Measurements from ENCODE around the gene TPPP3.
A peak's percentile ranks its signal among the peaks of the same experiment; 100 is the strongest.

Gene TPPP3

DNA sequence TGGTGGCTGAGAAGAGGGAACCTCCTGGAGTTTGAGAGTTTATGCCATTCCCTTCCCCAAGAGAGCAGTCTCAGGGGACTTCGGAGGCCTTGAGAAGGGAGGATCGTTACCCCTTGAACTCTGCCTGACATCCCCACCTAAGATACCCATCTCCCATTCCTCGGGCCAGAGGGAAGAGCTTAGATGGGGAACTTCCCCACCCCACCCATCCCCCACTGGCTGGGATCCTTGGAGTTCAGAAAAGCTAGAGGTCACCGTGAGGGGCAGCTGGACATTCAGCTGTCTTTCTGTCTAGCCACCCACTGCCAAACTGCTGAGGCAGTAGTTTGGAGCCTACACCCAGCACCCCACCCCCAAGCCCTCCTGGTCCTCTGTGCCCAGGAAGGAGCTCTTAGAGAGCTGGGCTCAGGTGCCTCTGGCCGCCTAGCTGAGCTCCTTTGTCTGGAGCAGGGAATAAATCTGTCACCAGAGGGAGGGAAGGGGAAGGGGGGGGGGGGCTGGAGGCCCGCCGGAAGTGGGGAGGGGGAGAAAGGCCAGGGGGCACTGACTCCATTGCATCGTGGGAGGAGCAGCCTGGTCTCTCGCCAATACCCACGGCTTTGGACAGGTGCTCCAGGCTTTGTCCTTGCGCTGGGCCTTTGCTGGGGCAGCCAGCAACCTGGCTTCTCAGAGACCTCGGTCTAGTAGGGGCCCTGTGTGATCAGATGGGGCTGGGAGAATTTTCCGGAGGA lies 38.6 kb upstream of the TPPP3 start:
- Histone ChIP-seq H3K27ac (ENCODE audit: low read length) (no peak overlapping the region), H3K4me1 (ENCODE audit: low read length) (peaks cover 20% of the 10 kb centered on the region), H2AFZ (ENCODE audit: low read depth, low read length) (no peak overlapping the region), H3K4me3 (ENCODE audit: low read length) (peak overlapping the region; percentile 76; the same call in 1 of the 2 replicates), H3K4me2 (ENCODE audit: low read length) (peak overlapping the region; percentile 44), H3K27me3 (ENCODE audit: low read depth, low read length) (no peaks in the 10 kb centered on the region; the same call in 1 of the 2 replicates), H3K79me2 (ENCODE audit: low read length) (no peaks in the 10 kb centered on the region), H3K36me3 (replicated peaks; ENCODE audit: low read depth, low read length) (no peaks in the 10 kb centered on the region), H3K9me3 (ENCODE audit: insufficient read depth, low read length) (no peaks in the 10 kb centered on the region), H4K20me1 (ENCODE audit: insufficient read depth, low read length) (peaks cover 9% of the 10 kb centered on the region), H3K9ac (ENCODE audit: low read length) (no peak overlapping the region)
- TF ChIP-seq CTCF (IDR thresholded peaks at IDR 0.05; ENCODE audit: low read depth, low read length): no peak
- TF ChIP-seq EZH2phosphoT487 (IDR thresholded peaks at IDR 0.05; ENCODE audit: low read depth): no peak

GRCh38 chr16:67430977-67431774 lies 37.9 kb upstream of the TPPP3 start, which contains the start of gene HSD11B2:
TSS of gene HSD11B2 (plus strand) at chr16:67431121. CDS start at chr16:67431249, 128 bp downstream.
- TF ChIP-seq EZH2phosphoT487 (IDR thresholded peaks at IDR 0.05; ENCODE audit: low read depth): no peak
- no peak for TF ChIP-seq CTCF (IDR thresholded peaks at IDR 0.05; ENCODE audit: low read depth, low read length)
- Histone ChIP-seq H3K4me2 (ENCODE audit: low read length) (peak within 1 kb of the TSS; percentile 75), H3K36me3 (replicated peaks; ENCODE audit: low read depth, low read length) (no peaks in the 10 kb centered on the region), H3K9ac (ENCODE audit: low read length) (peak within 1 kb of the TSS; percentile 41), H2AFZ (ENCODE audit: low read depth, low read length) (peak within 1 kb of the TSS; percentile 57; the same call in 1 of the 2 replicates), H3K27me3 (ENCODE audit: low read depth, low read length) (no peaks in the 10 kb centered on the region; the same call in 1 of the 2 replicates), H4K20me1 (ENCODE audit: insufficient read depth, low read length) (peaks cover 9% of the 10 kb centered on the region), H3K4me1 (ENCODE audit: low read length) (peaks cover 19% of the 10 kb centered on the region), H3K4me3 (ENCODE audit: low read length) (peak within 1 kb of the TSS; percentile 76), H3K9me3 (ENCODE audit: insufficient read depth, low read length) (no peaks in the 10 kb centered on the region), H3K79me2 (ENCODE audit: low read length) (no peaks in the 10 kb centered on the region), H3K27ac (ENCODE audit: low read length) (no peak within 1 kb of the TSS)

DNA sequence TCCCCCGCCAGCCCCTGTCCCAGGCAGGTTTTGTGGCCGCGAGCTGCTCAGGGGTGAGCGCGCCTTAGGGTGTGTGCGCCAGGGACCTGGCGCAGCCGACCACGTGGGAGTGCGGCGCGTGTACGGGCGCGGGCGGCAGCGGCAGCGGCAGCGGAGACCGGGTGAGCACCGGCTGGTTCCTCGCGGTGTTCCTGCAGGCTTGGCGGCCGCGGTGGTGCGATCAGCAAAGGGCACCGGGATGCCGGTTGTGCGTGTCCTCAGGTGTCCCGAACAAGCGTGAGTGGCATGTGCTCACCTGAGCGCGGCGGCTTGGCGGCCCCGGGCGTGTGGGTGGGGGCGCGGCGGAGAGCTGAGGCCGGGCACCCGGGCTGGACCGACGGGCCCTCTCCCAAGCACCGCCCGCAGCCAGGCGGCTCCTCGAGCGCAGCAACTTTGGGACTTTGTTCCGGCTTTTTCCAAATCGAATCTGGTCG lies 37.2 kb upstream of the TPPP3 start:
- peak overlapping the region; percentile 76 for H3K4me3 ChIP-seq (ENCODE audit: low read length)
- no peak for TF ChIP-seq EZH2phosphoT487 (IDR thresholded peaks at IDR 0.05; ENCODE audit: low read depth)
- no peak for TF ChIP-seq CTCF (IDR thresholded peaks at IDR 0.05; ENCODE audit: low read depth, low read length)

More for the DNA sequence above, 37.2 kb upstream of the TPPP3 start:
- Histone ChIP-seq H2AFZ (ENCODE audit: low read depth, low read length) (peak overlapping the region; percentile 57; the same call in 1 of the 2 replicates), H3K27me3 (ENCODE audit: low read depth, low read length) (peaks cover 5% of the 10 kb centered on the region), H3K9me3 (ENCODE audit: insufficient read depth, low read length) (no peaks in the 10 kb centered on the region), H3K27ac (ENCODE audit: low read length) (no peak overlapping the region), H3K4me1 (ENCODE audit: low read length) (peaks cover 15% of the 10 kb centered on the region), H3K4me2 (ENCODE audit: low read length) (peak overlapping the region; percentile 75), H3K9ac (ENCODE audit: low read length) (peak overlapping the region; percentile 41), H3K36me3 (replicated peaks; ENCODE audit: low read depth, low read length) (no peaks in the 10 kb centered on the region), H3K79me2 (ENCODE audit: low read length) (no peaks in the 10 kb centered on the region), H4K20me1 (ENCODE audit: insufficient read depth, low read length) (peaks cover 4% of the 10 kb centered on the region)
